Frontal cortex (tissue), 4 donors: ENCODE measurements around the gene TSPAN31. TPM values are rescaled to one million over a fixed set of nuclear protein-coding genes. Genes with fewer than 3 reads are reported as not detected.
A peak's percentile ranks its signal among the peaks of the same experiment; 100 is the strongest.

Experiments
- DNase-seq, 2 donors: peaks; one replicate each; pipeline ENCODE4 v3.0.0; 2012; ENCODE audit warnings: low spot score in 2 of 2
- FAIRE-seq: peaks from 2 replicates; lab custom pipeline; 2012; peaks lifted over from hg19 to GRCh38; lab: Jason Lieb, UNC
- total RNA-seq: library from RNA; depleted of rRNA; stranded (reverse); fragments of >200 nt; gene quantifications from one replicate; pipeline ENCODE4 v1.2.3, GENCODE V29; 2014
- donor health status: control.
- donor health status: control.
- donor health status: control.

Gene TSPAN31
- total RNA-seq, 1 donor from 2014 or later: 38.3 TPM

GRCh38 chr12:57750561-57751431, 6.0 kb downstream of the TSPAN31 start:
- DNase-seq: no peak
- FAIRE-seq: no peak

DNA sequence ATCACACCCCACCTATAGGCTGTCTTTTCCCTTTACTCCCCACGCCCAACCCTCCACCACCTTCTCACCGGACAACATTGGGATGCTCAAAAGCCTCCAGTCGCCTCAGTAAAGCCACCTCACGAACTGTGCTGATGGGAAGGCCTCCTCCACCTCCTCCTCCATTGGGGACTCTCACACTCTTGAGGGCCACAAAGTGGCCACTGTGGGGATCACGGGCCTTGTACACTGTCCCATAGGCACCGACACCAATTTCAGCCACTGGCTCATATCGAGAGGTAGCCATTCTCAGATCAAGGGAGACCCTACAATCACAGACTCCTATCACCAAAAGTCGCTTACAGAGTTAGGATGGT, 6.6 kb downstream of the TSPAN31 start:
- DNase-seq (no peak), FAIRE-seq (no peak)

- FAIRE-seq (no peak), DNase-seq (peak; percentile 98 to 99)
These were observed 7.2 kb downstream of the TSPAN31 start, which contains the start of gene CDK4 for GRCh38 chr12:57751788-57752667. Gene CDK4 (minus strand): TSS chr12:57752310. CDS start chr12:57751717, 593 bp downstream.

DNA sequence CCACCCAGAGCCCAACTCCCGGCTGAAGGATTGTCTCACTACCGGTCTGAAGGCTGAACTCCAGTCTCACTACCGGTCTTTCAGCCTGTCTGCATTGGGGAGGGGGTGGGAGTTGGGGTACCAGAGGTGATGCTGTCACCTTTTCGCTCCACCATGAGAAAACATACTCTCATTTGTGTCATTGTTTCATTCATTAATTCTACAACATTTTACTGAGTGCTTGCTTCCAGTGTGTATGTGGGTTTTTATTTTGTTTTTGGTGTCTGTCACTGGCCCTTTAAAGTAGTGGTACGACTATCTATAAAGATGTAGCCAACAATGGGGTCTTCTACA, 7.8 kb downstream of the TSPAN31 start:
- DNase-seq (no peak), FAIRE-seq (no peak)

- DNase-seq (no peak), FAIRE-seq (no peak)
These were observed 9.0 kb downstream of the TSPAN31 start for GRCh38 chr12:57753756-57754337.

DNA sequence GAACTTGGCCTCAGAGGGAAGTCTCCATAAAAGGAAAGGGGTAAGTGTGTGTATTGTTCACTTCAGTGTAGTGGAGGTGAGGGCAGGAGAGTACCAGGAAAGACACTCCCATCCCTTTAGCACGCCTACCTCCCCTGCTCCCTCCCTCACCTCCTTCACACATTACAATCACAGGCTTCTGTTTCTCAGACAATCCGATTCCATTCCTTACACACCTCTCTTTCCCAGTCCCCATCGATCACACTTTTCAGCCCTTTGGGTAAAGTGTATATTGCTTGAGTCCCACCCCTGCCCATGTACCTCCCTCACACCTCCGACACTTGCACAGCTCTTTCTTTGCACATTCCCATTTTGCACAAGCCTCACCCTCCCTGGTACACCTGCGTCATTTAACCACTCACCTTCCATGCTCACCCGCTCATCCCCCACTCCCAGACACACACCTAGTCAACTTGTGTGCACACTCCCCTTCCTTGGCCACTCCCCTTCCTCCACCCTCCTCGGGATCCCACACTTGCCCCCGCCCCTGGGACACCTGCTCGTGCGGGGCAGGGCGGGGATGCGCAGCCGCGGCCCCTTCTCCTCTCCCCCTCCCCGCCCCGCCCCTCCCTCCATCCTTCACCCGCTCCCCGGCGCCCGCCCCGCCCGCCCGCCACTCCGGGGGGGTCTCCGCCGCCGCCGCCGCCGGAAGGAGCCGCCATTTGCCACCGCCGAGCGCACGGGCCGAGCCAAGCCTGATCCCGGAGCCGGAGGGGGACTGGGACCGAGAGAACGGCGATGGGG, 9.8 kb downstream of the TSPAN31 start, which contains the start of gene MARCHF9:
Gene MARCHF9 (plus strand): TSS at position 693 of the 783 bp plus-strand sequence. CDS start 426 bp downstream, outside the sequence.
- FAIRE-seq: no peak
- DNase-seq: peak; percentile 74 to 80

DNA sequence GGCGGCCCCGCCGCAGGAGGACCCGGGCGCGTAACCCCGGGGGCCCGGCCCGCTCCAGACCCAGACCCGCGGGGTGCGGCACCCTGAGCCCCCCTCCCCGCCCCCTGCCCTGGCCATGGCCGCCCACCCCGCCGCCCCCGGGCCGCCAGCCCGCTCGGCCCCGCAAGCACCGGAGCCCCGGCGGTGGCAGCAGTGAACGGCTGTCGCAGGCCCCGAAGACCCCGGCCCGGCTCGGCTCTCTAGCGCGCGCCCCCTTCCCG, 10.3 kb downstream of the TSPAN31 start:
- FAIRE-seq: no peak
- DNase-seq: peak in 1 of 2 donors; percentile 54

GRCh38 chr12:57755454-57756372, 10.9 kb downstream of the TSPAN31 start:
- DNase-seq (peak in 1 of 2 donors; percentile 75), FAIRE-seq (no peak)

DNA sequence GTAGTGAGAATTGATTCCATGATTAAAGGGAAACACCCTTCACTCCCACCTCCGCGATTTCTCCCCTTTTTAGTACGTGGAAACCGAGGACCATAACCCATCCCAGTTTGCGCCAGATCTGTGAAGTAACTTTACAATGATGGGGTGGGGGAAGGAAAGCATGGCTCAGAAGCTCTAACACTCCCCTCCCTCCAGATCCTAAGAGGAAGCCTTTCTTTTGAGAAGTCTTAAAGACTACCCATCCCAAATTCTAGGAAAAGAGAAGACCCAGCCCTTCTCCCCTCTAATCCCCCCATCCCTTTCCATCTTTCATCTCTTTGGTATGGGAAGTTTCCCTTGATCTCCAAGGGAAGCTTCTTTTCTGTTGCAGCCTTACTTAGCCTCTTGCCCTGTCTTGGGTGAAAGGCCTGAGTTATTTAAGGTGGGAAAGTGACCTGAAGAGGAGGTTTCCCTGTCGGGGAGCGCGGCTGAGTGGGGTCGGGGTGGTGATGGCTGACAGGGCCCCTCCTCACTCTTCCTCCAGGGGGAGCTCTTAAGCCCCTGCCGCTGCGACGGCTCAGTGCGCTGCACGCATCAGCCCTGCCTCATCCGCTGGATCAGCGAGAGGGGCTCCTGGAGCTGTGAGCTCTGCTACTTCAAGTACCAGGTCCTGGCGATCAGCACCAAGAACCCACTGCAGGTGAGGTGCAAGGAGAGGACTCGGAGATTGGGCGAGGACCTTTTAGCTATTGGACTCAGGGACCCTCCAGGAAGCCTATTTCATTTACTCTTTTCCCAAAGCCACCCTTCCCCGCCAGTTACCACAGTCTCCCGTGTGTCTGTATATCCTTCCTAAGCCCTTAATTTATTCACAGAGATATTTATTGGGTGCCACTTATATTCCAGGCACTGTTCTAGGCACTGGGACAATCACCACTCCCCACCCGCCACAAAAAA, 11.8 kb downstream of the TSPAN31 start:
- DNase-seq (no peak), FAIRE-seq (no peak)

DNA sequence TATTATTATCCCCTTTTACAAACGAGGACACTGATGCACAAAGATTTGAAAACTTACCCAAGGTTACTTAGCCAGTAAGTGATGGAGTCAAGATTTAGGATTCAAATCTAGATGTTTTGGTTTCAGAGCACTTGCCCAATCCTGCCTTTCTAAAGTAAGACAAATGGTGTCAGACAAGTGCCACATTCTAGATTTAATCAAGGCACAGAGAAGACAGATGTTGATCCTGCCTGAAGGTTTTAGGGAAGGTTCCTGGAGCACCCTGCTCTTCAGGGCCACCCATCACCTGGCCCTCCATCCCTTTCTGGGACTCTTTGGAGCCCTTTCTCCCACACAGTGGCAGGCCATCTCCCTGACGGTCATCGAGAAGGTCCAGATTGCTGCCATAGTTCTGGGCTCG, 12.9 kb downstream of the TSPAN31 start:
- DNase-seq (no peak), FAIRE-seq (no peak)

DNA sequence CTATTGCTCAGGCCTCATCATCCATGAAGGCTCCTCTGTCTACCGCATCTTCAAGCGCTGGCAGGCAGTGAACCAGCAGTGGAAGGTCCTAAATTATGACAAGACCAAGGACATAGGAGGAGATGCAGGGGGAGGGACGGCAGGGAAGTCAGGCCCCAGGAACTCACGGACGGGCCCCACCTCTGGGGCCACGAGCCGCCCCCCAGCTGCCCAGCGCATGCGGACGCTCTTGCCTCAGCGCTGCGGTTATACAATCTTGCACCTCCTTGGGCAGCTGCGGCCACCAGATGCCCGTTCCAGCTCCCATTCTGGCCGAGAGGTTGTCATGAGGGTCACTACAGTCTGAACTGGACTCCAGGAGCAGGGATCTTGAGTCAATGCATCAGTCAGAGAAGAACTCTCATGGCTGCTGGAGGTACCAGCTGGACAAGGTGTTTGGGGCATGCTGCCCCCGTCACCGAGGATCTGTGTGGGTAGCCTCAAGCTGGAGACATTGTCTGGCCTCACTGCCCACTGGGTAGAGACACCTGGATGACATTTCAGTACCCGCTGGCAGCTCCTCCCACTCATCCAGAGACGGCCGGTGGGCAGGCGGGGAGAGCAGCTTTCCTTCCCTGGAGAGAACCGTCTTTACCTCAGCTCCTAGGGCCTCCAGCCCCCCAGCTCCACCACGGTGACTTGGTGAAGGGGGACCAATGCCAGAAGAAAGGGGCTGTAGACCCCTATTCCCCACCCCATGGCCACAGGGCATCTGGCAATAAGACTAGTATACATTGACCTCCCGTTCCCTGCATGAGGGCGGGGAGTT, 13.9 kb downstream of the TSPAN31 start:
- no peak for FAIRE-seq

DNA sequence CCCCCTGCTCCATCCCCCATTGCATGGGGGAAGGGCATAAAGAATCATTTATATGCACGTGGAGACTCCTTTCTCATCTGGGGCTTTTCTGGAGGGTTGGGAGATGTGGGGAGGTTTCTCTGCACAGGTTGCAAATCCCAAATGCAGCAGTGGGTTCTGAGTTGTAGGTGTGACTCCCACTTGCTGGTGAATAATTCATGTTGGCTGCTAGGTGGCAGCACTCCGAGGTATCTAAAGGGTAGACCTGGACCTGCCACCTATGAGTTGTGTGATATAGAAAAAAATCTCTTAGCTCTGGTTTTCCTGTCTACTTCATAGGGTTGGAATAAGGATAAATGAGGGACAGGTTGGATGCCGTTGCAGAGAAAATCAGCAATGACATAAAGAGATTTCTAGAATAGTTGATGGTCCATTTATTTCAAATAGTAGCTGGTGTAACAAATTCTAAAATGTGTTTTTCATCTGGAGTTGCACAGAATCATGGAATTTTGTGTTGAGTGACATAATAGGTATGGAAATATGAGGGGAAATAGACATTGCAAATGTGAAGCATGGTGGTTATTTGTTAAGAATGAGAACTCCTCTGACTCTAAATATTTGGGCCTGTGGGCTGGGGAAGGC, 14.6 kb downstream of the TSPAN31 start:
- DNase-seq (peak in 1 of 2 donors; percentile 17), FAIRE-seq (no peak)

More for the DNA sequence above, 13.9 kb downstream of the TSPAN31 start:
- no peak for DNase-seq

DNA sequence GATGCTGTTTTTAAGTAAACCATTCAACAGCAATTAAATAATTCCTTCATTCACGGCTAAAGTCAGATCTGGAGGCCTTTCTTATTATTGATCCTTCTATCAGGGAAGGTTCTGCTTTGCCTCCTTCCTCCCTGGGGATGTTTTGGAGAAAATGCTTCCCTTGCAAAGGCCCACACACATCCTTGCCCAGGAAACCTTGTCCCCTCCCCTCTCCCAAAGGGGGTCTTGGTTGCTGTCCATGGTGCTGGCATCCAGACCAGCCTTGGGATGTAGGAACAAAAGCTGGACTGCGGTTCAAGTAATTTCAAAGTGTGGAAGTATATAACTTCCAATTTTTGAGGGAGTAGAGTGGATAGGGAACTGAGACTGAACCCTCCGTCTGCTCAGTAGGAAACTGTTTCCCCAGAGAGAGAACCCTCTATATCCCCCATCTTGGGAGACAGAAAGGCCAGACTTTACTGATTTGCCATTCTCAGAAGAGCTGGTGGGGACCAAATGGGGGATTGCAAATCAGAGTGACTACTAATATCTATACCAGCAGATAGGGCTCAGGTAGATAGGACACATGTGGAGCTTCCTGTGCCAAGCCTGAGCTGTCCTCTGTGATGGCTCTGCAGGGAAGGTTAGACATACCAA, 15.6 kb downstream of the TSPAN31 start:
- DNase-seq (peak in 1 of 2 donors; percentile 19), FAIRE-seq (no peak)

DNA sequence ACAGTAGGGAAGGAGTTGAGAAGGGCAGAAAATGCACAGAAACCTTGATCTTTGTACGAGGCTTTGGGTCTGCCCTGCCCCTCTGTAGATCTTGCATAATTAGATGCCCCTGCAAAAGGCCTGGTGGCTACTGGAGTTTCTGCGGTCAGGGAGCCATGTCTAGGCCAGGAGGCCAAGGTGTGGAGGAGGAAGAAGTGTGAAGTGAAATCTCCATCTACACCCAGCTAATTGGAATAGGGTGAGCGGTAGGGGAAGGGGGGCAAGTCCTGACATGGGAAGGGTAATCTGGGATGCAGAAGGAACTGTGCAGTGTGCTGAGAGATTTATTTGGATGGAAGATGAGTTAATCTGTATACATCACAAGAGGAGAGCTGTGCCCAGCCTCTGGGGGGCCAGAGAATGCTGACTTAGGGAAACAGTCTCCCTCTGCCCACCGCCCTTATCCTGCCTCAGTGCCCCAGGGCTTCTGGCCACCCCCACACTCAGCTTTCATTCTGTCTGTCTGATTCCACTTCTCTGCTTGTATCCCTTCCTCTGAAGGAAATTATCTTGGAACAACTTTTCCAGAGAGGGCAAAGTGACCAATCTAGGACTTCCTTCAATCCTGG, 16.7 kb downstream of the TSPAN31 start:
- FAIRE-seq: no peak
- no peak for DNase-seq

GRCh38 chr12:57762463-57762862, 17.6 kb downstream of the TSPAN31 start:
- FAIRE-seq (no peak), DNase-seq (no peak)
